AG04450 (cell line): ENCODE results near the gene CHTF18. TPM values are rescaled to one million over a fixed set of nuclear protein-coding genes. Genes with fewer than 3 reads are reported as not detected.
"Not testable (repeated sequence)": the region's sequence is repeated elsewhere in the genome, so short reads cannot be mapped to it uniquely, and the experiment has no call there.

Experiments
- CTCF ChIA-PET: fragments of 300-600, 350-600 bp; formaldehyde crosslinking; extraction: SDS; loops from one replicate; lab custom pipeline; 2022; ENCODE audit warnings: antibody characterized with exemption, inconsistent platforms; lab: Charles Lee
- POLR2A ChIA-PET: fragments of 350-600 bp; formaldehyde crosslinking; extraction: SDS; loops from one replicate; lab custom pipeline; 2021; ENCODE audit warnings: antibody characterized with exemption, inconsistent platforms; lab: Yijun Ruan, JAX
- DNase-seq: peaks from one replicate; pipeline ENCODE4 v3.0.0-alpha.2; 2011; ENCODE audit warnings: low read depth, low spot score
- H3K27ac ChIP-seq: one replicate; pipeline ENCODE4 v1.5.1; 2012; ENCODE audit warnings: low read depth, low read length, control low read depth
- H3K27me3 ChIP-seq: one replicate; pipeline ENCODE4 v1.6.0; 2012; ENCODE audit warnings: low read length; ENCODE audit not compliant: control insufficient read depth, insufficient read depth
- H3K4me3 ChIP-seq: 2 replicates; pipeline ENCODE4 v1.5.1; 2011; ENCODE audit warnings: mild to moderate bottlenecking, low read depth, low read length, control low read depth
- H3K9me3 ChIP-seq: 2 replicates; pipeline ENCODE4 v1.5.1; 2012; ENCODE audit warnings: low read length; ENCODE audit not compliant: control insufficient read depth, insufficient read depth
- CTCF ChIP-seq: IDR thresholded peaks from 2 replicates; pipeline ENCODE4 v1.5.1; 2011; ENCODE audit warnings: low read depth, low read length, control low read depth, inconsistent platforms
- polyA plus RNA-seq: library from polyadenylated mRNA; depleted of rRNA; stranded (reverse); fragments of >200 nt; gene quantifications from 2 replicates; pipeline ENCODE4 v1.2.3, GENCODE V29; 2011

Gene CHTF18
- polyA plus RNA-seq, 1 experiment: 1.1 TPM

DNA sequence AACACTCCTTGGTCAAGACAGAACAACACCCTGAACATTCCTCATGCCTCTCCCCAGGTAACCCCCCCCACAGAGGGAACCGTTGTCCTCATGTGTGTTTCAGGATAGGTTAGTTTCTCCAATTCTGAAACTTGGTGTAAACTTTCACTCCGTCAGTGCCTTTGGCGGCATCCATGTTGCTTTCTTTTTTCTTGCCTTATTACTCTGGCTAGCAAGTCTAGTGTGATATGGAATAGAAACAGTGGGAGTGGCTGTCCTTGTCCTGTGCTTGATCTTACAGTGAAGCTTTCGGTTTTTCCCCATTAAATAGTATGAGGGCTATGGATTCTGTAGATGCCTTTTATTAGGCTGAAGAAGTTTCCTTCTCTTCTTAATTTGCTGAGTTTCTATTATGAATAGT, 47.8 kb downstream of the CHTF18 start:
- ChIA-PET CTCF (no interaction called here), POLR2A (no interaction called here)
- H3K27ac ChIP-seq: no peak overlapping the region
- no peak for TF ChIP-seq CTCF
- no peak for DNase-seq
- no peaks in the 10 kb centered on the region for H3K27me3 ChIP-seq
- no peak overlapping the region for H3K4me3 ChIP-seq
- H3K9me3 ChIP-seq: peaks cover 71% of the 10 kb centered on the region

DNA sequence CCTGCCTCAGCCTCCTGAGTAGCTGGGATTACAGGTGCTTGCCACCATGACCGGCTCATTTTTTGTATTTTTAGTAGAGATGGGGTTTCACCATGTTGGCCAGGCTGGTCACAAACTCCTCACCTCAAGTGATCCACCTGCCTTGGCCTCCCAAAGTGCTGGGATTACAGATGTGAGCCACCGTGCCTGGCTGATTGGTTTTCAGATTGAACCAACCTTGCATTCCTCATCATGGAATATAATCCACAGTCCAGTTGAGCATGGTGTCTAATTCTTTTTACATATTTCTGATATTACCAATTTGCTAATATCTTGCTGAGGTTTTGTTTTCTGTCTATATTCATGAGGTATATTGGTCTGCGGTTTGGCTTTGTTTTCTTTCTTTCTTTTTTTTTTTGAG, 48.4 kb downstream of the CHTF18 start:
- POLR2A ChIA-PET, H3K27ac ChIP-seq, H3K27me3 ChIP-seq, DNase-seq, CTCF ChIA-PET, H3K4me3 ChIP-seq: not testable (repeated sequence)
- H3K9me3 ChIP-seq: peaks cover 73% of the 10 kb centered on the region

- POLR2A ChIA-PET: no interaction called here
- Histone ChIP-seq H3K9me3 (peaks cover 77% of the 10 kb centered on the region), H3K27me3 (no peaks in the 10 kb centered on the region), H3K27ac (no peak overlapping the region), H3K4me3 (no peak overlapping the region)
- no peak for TF ChIP-seq CTCF
- CTCF ChIA-PET: no interaction called here
- DNase-seq: no peak
Observed at GRCh38 chr16:838741-839140, 50.3 kb downstream of the CHTF18 start.

- Histone ChIP-seq H3K4me3 (no peak overlapping the region), H3K9me3 (peaks cover 83% of the 10 kb centered on the region), H3K27ac (no peak overlapping the region), H3K27me3 (no peaks in the 10 kb centered on the region)
- DNase-seq: no peak
- ChIA-PET POLR2A (no interaction called here), CTCF (no interaction called here)
- TF ChIP-seq CTCF: no peak
Observed at GRCh38 chr16:839643-840408, 51.4 kb downstream of the CHTF18 start.

- ChIA-PET CTCF (no interaction called here), POLR2A (no interaction called here)
- peaks cover 84% of the 10 kb centered on the region for H3K9me3 ChIP-seq
- H3K27me3 ChIP-seq: no peaks in the 10 kb centered on the region
- no peak overlapping the region for H3K4me3 ChIP-seq
- no peak for TF ChIP-seq CTCF
- H3K27ac ChIP-seq: no peak overlapping the region
- DNase-seq: no peak
Observed at GRCh38 chr16:840561-841454, 52.4 kb downstream of the CHTF18 start.
